ENCODE results near the gene SLC35G4.
"Not testable (repeated sequence)": the region's sequence is repeated elsewhere in the genome, so short reads cannot be mapped to it uniquely, and the experiment has no call there.

Gene SLC35G4

GRCh38 chr18:11609488-11609887, at the start of gene SLC35G4:
Gene SLC35G4 (plus strand): TSS chr18:11609596. CDS start chr18:11609596, 0 bp downstream.
- not testable (repeated sequence) for DNase-seq (ENCODE audit: low read depth)

GRCh38 chr18:11561293-11561692, 48.1 kb upstream of the SLC35G4 start:
- no peak for DNase-seq (ENCODE audit: low read depth)

GRCh38 chr18:11565716-11566115, 43.7 kb upstream of the SLC35G4 start:
- no peak for DNase-seq (ENCODE audit: low read depth)

- no peak for DNase-seq (ENCODE audit: low read depth)
Measured at GRCh38 chr18:11566236-11566965, 43.0 kb upstream of the SLC35G4 start.

- no peak for DNase-seq (ENCODE audit: low read depth)
Measured at GRCh38 chr18:11567396-11567795, 42.0 kb upstream of the SLC35G4 start.

GRCh38 chr18:11570073-11570588, 39.3 kb upstream of the SLC35G4 start:
- no peak for DNase-seq (ENCODE audit: low read depth)

- DNase-seq (ENCODE audit: low read depth) = peak; percentile 12
Measured at GRCh38 chr18:11570769-11571412, 38.5 kb upstream of the SLC35G4 start.

- no peak for DNase-seq (ENCODE audit: low read depth)
Measured at GRCh38 chr18:11572201-11572600, 37.2 kb upstream of the SLC35G4 start.

- DNase-seq (ENCODE audit: low read depth) = no peak
Measured at GRCh38 chr18:11574545-11574944, 34.9 kb upstream of the SLC35G4 start.

GRCh38 chr18:11577271-11578112, 31.9 kb upstream of the SLC35G4 start:
- no peak for DNase-seq (ENCODE audit: low read depth)

- no peak for DNase-seq (ENCODE audit: low read depth)
Measured at GRCh38 chr18:11578799-11579198, 30.6 kb upstream of the SLC35G4 start.

- no peak for DNase-seq (ENCODE audit: low read depth)
Measured at GRCh38 chr18:11579916-11580315, 29.5 kb upstream of the SLC35G4 start.

- no peak for DNase-seq (ENCODE audit: low read depth)
Measured at GRCh38 chr18:11581286-11581685, 28.1 kb upstream of the SLC35G4 start.

- no peak for DNase-seq (ENCODE audit: low read depth)
Measured at GRCh38 chr18:11585596-11585995, 23.8 kb upstream of the SLC35G4 start.

- DNase-seq (ENCODE audit: low read depth) = no peak
Measured at GRCh38 chr18:11586896-11587295, 22.5 kb upstream of the SLC35G4 start.

GRCh38 chr18:11587432-11587831, 22.0 kb upstream of the SLC35G4 start:
- DNase-seq (ENCODE audit: low read depth) = no peak

- DNase-seq (ENCODE audit: low read depth) = no peak
Measured at GRCh38 chr18:11587846-11588245, 21.6 kb upstream of the SLC35G4 start.

GRCh38 chr18:11591957-11592356, 17.4 kb upstream of the SLC35G4 start:
- no peak for DNase-seq (ENCODE audit: low read depth)

GRCh38 chr18:11600321-11600720, 9.1 kb upstream of the SLC35G4 start:
- DNase-seq (ENCODE audit: low read depth) = no peak

GRCh38 chr18:11607906-11608305, 1.5 kb upstream of the SLC35G4 start:
- no peak for DNase-seq (ENCODE audit: low read depth)

GRCh38 chr18:11608618-11609017, 778 bp upstream of the SLC35G4 start:
- DNase-seq (ENCODE audit: low read depth) = not testable (repeated sequence)

- DNase-seq (ENCODE audit: low read depth) = not testable (repeated sequence)
Measured at GRCh38 chr18:11613073-11613472, 3.7 kb downstream of the SLC35G4 start.

Data from fibroblast of gingiva (primary cell).